Nephron progenitor cell (in vitro differentiated cells): ENCODE measurements around the gene ATP13A1.
"Not testable (repeated sequence)": the region's sequence is repeated elsewhere in the genome, so short reads cannot be mapped to it uniquely, and the experiment has no call there.

Experiments used
- DNase-seq: peaks from one replicate; pipeline ENCODE4 v3.0.0; 2021
- H3K27ac Mint-ChIP-seq: 2 replicates; pipeline ENCODE4 v1.8.0; 2021; ENCODE audit warnings: mild to moderate bottlenecking, moderate library complexity, mixed read lengths
- H3K27me3 Mint-ChIP-seq: 2 replicates; pipeline ENCODE4 v1.8.0; 2021; ENCODE audit warnings: mild to moderate bottlenecking, low read depth, mixed read lengths; ENCODE audit not compliant: poor library complexity
- H3K36me3 Mint-ChIP-seq: 2 replicates; pipeline ENCODE4 v1.8.0; 2021; ENCODE audit warnings: low read depth, mixed read lengths
- H3K4me1 Mint-ChIP-seq: 2 replicates; pipeline ENCODE4 v1.8.0; 2021; ENCODE audit warnings: mixed read lengths
- H3K4me3 Mint-ChIP-seq: 2 replicates; pipeline ENCODE4 v1.8.0; 2021; ENCODE audit warnings: mild to moderate bottlenecking, moderate library complexity, mixed read lengths
- H3K9me3 Mint-ChIP-seq: 2 replicates; pipeline ENCODE4 v1.8.0; 2021; ENCODE audit warnings: mild to moderate bottlenecking, moderate library complexity, mixed read lengths
- CTCF ChIP-seq: fragments of 200-600 bp; sonication (generic); IDR thresholded peaks from 2 replicates; pipeline ENCODE4 v1.5.0; 2021; ENCODE audit warnings: antibody characterized with exemption

Gene ATP13A1

GRCh38 chr19:19613506-19613905, 50.0 kb downstream of the ATP13A1 start:
- Mint-ChIP-seq H3K27me3 (peaks cover 4% of the 10 kb centered on the region), H3K36me3 (no peaks in the 10 kb centered on the region), H3K4me3 (no peak overlapping the region), H3K27ac (peak overlapping the region; percentile 36), H3K9me3 (no peaks in the 10 kb centered on the region), H3K4me1 (peaks cover 41% of the 10 kb centered on the region)
- TF ChIP-seq CTCF: no peak
- DNase-seq: no peak

DNA sequence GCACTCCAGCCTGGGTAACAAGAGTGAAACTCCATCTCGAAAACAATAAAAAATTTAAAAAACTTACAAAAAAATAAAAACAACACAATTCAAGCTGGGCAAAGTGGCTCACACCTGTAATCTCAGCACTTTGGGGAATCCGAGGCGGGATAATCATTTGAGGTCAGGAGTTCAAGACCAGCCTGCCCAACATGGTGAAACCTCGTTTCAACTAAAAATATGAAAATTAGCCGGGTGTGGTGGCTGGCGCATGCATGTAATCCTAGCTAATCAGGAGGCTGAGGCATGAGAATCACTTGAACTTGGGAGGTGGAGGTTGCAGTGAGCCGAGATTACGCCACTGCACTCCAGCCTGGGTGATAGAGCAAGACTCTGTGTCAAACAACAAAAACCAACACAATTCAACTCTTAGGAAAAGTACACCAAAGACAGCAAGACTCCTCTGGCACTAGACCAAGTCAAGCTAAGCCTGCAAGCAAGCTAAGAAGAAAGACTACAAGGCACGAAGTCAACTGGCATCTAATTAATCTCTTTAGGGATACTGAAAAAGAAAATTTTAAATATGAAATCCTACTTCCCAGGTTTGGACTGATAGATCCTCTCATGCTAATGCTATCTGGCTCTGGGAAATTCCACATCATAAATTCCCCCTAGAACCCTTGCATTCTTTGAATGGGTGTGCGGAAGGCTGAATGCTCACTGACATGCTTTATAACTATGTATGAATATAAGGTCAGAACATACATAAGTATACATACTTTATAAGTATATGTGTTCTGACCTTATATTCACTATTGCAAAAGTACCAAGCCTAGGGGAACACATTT, 52.9 kb downstream of the ATP13A1 start:
- Mint-ChIP-seq H3K36me3 (no peaks in the 10 kb centered on the region), H3K4me1 (peaks cover 28% of the 10 kb centered on the region), H3K27me3 (no peaks in the 10 kb centered on the region), H3K27ac (no peak overlapping the region), H3K4me3 (no peak overlapping the region), H3K9me3 (no peaks in the 10 kb centered on the region)
- DNase-seq: no peak
- TF ChIP-seq CTCF: no peak

GRCh38 chr19:19606686-19607085, 56.8 kb downstream of the ATP13A1 start:
- H3K4me1 Mint-ChIP-seq, H3K9me3 Mint-ChIP-seq: not testable (repeated sequence)

DNA sequence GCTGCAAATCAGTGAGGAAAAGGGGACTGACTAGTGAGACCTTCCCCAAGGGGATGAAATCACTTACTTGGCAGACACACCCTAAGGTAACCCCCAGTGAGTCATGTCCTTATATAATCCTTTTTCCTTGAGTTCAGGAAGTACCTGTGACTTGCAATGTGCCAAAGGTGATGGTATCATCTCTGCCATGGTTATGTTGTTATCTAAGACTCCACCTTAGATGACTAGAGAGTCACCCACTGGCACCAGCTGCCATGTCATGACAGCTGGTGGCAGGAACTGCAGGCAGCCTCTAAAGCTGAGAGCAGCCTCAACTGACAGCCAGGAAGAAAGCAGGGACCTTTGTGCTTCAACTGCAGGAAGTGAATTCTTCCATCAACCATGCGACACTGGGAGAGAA, 57.5 kb downstream of the ATP13A1 start:
- no peak overlapping the region for H3K4me3 Mint-ChIP-seq
- TF ChIP-seq CTCF: no peak
- DNase-seq: no peak

More at GRCh38 chr19:19606686-19607085, 56.8 kb downstream of the ATP13A1 start:
- H3K36me3 Mint-ChIP-seq, H3K27ac Mint-ChIP-seq, DNase-seq, H3K27me3 Mint-ChIP-seq, H3K4me3 Mint-ChIP-seq: not testable (repeated sequence)

GRCh38 chr19:19602713-19603324, 60.7 kb downstream of the ATP13A1 start:
- Mint-ChIP-seq H3K4me1 (peaks cover 2% of the 10 kb centered on the region), H3K36me3 (peaks cover 6% of the 10 kb centered on the region)

More for the DNA sequence above, 57.5 kb downstream of the ATP13A1 start:
- Mint-ChIP-seq H3K27ac (peak overlapping the region; percentile 49), H3K27me3 (peaks cover 4% of the 10 kb centered on the region), H3K9me3 (no peaks in the 10 kb centered on the region), H3K4me1 (peaks cover 9% of the 10 kb centered on the region), H3K36me3 (peaks cover 4% of the 10 kb centered on the region)

More at GRCh38 chr19:19602713-19603324, 60.7 kb downstream of the ATP13A1 start:
- H3K4me3 Mint-ChIP-seq: no peak overlapping the region
- no peak for DNase-seq
- H3K27ac Mint-ChIP-seq: peak overlapping the region; percentile 17
- peaks cover 4% of the 10 kb centered on the region for H3K27me3 Mint-ChIP-seq
- no peaks in the 10 kb centered on the region for H3K9me3 Mint-ChIP-seq
- TF ChIP-seq CTCF: no peak
